PC-3 (cell line): ENCODE measurements around the gene SLC35F3.

Source experiments
- EZH2 ChIP-seq: fragments of 300-600 bp; sonication (generic); IDR thresholded peaks from one replicate; pipeline ENCODE4 v1.6.1; 2017; ENCODE audit warnings: antibody characterized with exemption, mild to moderate bottlenecking, low read length; ENCODE audit not compliant: unreplicated experiment
- EZH2phosphoT487 ChIP-seq: fragments of 300-600 bp; sonication (generic); IDR thresholded peaks from 2 replicates; pipeline ENCODE4 v1.6.1; 2018; ENCODE audit warnings: mild to moderate bottlenecking, antibody characterized with exemption, low read length, borderline replicate concordance
- TF ChIP-seq, protein P1 (sequence below): fragments of 300-600 bp; sonication (generic); conservative IDR thresholded peaks from 2 replicates; pipeline ENCODE4 v1.5.1; 2017; ENCODE audit warnings: antibody characterized with exemption, low read depth, mild to moderate bottlenecking, low read length

DNA sequence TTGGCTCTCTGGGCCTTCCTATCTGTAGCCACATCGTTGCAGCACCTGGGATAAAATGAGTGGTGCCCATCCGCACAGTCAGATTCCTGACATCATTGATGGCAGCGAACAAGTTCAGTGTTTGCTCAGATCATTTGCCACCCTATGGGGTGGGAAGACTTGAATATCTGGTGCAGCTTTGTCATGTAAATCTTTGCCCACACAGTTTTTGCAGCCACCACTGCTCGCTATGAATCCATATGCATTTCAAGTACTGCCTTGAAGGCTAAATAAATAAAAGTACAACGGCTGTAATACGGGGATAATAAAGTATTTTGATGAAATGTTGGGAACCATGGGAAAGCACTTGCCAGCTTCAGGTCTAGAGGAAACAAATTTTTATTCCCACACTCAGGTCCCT lies 412.5 kb downstream of the SLC35F3 start:
- TF ChIP-seq, protein P1, sequence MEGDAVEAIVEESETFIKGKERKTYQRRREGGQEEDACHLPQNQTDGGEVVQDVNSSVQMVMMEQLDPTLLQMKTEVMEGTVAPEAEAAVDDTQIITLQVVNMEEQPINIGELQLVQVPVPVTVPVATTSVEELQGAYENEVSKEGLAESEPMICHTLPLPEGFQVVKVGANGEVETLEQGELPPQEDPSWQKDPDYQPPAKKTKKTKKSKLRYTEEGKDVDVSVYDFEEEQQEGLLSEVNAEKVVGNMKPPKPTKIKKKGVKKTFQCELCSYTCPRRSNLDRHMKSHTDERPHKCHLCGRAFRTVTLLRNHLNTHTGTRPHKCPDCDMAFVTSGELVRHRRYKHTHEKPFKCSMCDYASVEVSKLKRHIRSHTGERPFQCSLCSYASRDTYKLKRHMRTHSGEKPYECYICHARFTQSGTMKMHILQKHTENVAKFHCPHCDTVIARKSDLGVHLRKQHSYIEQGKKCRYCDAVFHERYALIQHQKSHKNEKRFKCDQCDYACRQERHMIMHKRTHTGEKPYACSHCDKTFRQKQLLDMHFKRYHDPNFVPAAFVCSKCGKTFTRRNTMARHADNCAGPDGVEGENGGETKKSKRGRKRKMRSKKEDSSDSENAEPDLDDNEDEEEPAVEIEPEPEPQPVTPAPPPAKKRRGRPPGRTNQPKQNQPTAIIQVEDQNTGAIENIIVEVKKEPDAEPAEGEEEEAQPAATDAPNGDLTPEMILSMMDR: no peak
- TF ChIP-seq EZH2phosphoT487: no peak
- no peak for TF ChIP-seq EZH2
